ENCODE results near the gene GALNT13.

The GALNT13 gene

DNA sequence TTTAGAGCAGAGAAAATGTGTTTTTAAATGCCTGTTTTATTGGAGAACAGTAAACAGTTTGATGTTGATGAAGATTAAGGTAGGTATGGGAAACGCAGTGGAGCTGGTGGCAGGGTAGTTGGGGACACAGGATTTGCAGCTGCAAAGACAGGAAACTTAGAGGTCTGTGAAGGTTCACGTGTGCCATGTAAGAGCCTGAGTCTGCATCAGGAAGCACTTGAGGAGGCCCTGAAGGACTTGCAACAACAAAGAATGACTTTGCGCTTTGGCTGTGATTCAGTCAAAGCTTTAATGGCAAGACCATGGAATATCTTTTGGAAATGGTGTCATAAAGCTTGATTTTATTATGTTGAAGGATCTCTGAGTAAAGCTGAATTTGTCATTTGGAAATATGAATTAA is 479.2 kb downstream of the GALNT13 start:
- Histone ChIP-seq H3K36me3 (ENCODE audit: low read depth) (no peaks in the 10 kb centered on the region), H3K4me1 (ENCODE audit: insufficient read depth, poor library complexity, severe bottlenecking) (no peaks in the 10 kb centered on the region), H3K27ac (ENCODE audit: poor library complexity, severe bottlenecking) (no peak overlapping the region), H3K4me3 (ENCODE audit: severe bottlenecking) (no peak overlapping the region), H3K9me3 (ENCODE audit: severe bottlenecking) (no peaks in the 10 kb centered on the region), H3K27me3 (ENCODE audit: insufficient read depth, poor library complexity, severe bottlenecking) (no peaks in the 10 kb centered on the region)
- TF ChIP-seq, protein P1, sequence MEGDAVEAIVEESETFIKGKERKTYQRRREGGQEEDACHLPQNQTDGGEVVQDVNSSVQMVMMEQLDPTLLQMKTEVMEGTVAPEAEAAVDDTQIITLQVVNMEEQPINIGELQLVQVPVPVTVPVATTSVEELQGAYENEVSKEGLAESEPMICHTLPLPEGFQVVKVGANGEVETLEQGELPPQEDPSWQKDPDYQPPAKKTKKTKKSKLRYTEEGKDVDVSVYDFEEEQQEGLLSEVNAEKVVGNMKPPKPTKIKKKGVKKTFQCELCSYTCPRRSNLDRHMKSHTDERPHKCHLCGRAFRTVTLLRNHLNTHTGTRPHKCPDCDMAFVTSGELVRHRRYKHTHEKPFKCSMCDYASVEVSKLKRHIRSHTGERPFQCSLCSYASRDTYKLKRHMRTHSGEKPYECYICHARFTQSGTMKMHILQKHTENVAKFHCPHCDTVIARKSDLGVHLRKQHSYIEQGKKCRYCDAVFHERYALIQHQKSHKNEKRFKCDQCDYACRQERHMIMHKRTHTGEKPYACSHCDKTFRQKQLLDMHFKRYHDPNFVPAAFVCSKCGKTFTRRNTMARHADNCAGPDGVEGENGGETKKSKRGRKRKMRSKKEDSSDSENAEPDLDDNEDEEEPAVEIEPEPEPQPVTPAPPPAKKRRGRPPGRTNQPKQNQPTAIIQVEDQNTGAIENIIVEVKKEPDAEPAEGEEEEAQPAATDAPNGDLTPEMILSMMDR (IDR thresholded peaks at IDR 0.05; ENCODE audit: poor library complexity, severe bottlenecking): no peak
- DNase-seq (ENCODE audit: low spot score) (no peak), ATAC-seq (ENCODE audit: low read depth) (no peak)

DNA sequence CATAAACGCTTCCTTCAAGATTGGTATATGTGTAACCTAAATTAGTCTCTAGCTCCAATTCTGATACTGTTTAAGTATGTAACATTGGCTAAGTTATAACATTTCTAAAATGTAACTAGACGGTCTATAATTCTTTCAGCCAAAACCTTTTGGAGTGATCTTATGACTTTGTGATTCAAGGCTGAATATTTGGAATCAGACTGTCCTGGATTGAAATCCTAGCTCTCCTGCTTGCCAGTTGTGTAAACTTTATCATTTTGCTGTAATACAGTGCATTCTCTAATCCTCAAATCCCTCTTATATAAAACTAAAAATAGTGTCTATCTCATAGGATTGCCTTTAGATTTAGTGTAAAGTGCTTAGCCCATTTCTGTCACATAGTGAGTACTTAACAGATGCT is 489.6 kb downstream of the GALNT13 start:
- Histone ChIP-seq H3K9me3 (ENCODE audit: severe bottlenecking) (no peaks in the 10 kb centered on the region), H3K4me1 (ENCODE audit: insufficient read depth, poor library complexity, severe bottlenecking) (no peaks in the 10 kb centered on the region), H3K27me3 (ENCODE audit: insufficient read depth, poor library complexity, severe bottlenecking) (no peaks in the 10 kb centered on the region), H3K4me3 (ENCODE audit: severe bottlenecking) (no peak overlapping the region), H3K36me3 (ENCODE audit: low read depth) (no peaks in the 10 kb centered on the region), H3K27ac (ENCODE audit: poor library complexity, severe bottlenecking) (no peak overlapping the region)
- DNase-seq (ENCODE audit: low spot score): no peak
- TF ChIP-seq, protein P1 (IDR thresholded peaks at IDR 0.05; ENCODE audit: poor library complexity, severe bottlenecking): no peak
- ATAC-seq (ENCODE audit: low read depth): no peak

DNA sequence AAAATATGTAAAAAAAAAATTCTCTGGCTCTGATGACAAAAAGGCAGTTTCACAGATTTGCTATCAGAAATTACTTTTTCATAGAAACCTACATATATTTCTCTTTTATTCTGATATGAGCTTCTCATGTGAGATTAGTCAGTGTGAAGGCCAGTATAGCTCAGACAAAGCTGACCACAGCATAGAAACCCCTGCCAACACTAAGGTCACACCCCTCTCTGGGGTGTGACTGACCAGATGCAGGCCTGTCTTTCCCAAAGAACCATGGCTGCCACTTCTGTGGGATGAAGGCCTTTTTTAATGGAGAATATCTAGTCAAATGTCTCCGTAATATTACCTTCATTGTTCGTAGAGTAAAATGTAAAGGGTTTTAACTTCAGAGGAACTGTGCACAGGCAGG is 496.4 kb downstream of the GALNT13 start:
- DNase-seq (ENCODE audit: low spot score): no peak
- Histone ChIP-seq H3K9me3 (ENCODE audit: severe bottlenecking) (no peaks in the 10 kb centered on the region), H3K4me3 (ENCODE audit: severe bottlenecking) (no peak overlapping the region), H3K36me3 (ENCODE audit: low read depth) (no peaks in the 10 kb centered on the region), H3K27me3 (ENCODE audit: insufficient read depth, poor library complexity, severe bottlenecking) (no peaks in the 10 kb centered on the region), H3K27ac (ENCODE audit: poor library complexity, severe bottlenecking) (no peak overlapping the region), H3K4me1 (ENCODE audit: insufficient read depth, poor library complexity, severe bottlenecking) (no peaks in the 10 kb centered on the region)
- no peak for ATAC-seq (ENCODE audit: low read depth)
- TF ChIP-seq, protein P1 (IDR thresholded peaks at IDR 0.05; ENCODE audit: poor library complexity, severe bottlenecking): no peak

DNA sequence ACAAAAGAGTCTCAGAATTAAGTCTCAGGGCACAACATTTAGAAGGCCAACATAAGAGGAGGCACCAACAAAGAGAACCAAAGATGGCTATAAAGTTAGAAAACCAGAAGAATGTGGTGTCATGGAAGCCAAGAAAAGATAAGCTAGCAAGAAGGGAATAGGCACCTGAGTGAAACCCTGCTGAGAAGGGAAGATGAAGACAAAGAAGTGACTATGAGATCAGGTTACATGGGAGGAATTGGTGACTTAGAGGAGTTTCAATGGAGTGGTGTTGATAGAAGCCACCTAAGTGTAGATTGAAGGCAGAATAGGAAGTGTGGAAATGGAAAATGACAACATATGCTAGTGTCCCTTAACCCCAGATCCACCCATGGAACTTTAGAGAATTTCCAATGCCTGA is 499.2 kb downstream of the GALNT13 start:
- DNase-seq (ENCODE audit: low spot score): no peak
- Histone ChIP-seq H3K27ac (ENCODE audit: poor library complexity, severe bottlenecking) (no peak overlapping the region), H3K4me3 (ENCODE audit: severe bottlenecking) (no peak overlapping the region), H3K9me3 (ENCODE audit: severe bottlenecking) (no peaks in the 10 kb centered on the region), H3K4me1 (ENCODE audit: insufficient read depth, poor library complexity, severe bottlenecking) (no peaks in the 10 kb centered on the region), H3K36me3 (ENCODE audit: low read depth) (no peaks in the 10 kb centered on the region), H3K27me3 (ENCODE audit: insufficient read depth, poor library complexity, severe bottlenecking) (peaks cover 4% of the 10 kb centered on the region)
- ATAC-seq (ENCODE audit: low read depth): no peak
- TF ChIP-seq, protein P1 (IDR thresholded peaks at IDR 0.05; ENCODE audit: poor library complexity, severe bottlenecking): no peak

DNA sequence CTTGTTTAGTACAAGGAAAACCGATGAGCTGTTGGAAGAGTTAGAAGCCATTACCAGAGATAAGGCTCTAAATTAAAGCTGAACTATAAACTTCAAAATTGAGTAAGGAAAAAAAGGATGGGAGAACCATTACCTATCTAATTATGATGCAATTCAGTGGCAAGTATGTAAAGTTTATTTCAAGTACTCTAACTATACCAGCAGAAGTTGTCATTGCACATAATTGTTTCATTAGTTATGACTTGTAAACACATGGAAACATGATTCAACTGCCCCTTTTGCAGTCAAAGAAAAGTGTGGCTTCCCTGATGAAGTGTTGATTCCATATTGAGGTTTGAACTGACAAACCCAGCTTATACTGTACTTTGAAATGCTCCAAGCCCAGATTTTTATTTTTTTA is 502.7 kb downstream of the GALNT13 start:
- TF ChIP-seq, protein P1 (IDR thresholded peaks at IDR 0.05; ENCODE audit: poor library complexity, severe bottlenecking): no peak
- DNase-seq (ENCODE audit: low spot score) (no peak), ATAC-seq (ENCODE audit: low read depth) (no peak)
- Histone ChIP-seq H3K27me3 (ENCODE audit: insufficient read depth, poor library complexity, severe bottlenecking) (peaks cover 4% of the 10 kb centered on the region), H3K36me3 (ENCODE audit: low read depth) (no peaks in the 10 kb centered on the region), H3K27ac (ENCODE audit: poor library complexity, severe bottlenecking) (no peak overlapping the region), H3K9me3 (ENCODE audit: severe bottlenecking) (no peaks in the 10 kb centered on the region), H3K4me1 (ENCODE audit: insufficient read depth, poor library complexity, severe bottlenecking) (no peaks in the 10 kb centered on the region), H3K4me3 (ENCODE audit: severe bottlenecking) (no peak overlapping the region)

Data from RWPE2 (cell line).